Measurements from ENCODE around the gene LHX3.

DNA sequence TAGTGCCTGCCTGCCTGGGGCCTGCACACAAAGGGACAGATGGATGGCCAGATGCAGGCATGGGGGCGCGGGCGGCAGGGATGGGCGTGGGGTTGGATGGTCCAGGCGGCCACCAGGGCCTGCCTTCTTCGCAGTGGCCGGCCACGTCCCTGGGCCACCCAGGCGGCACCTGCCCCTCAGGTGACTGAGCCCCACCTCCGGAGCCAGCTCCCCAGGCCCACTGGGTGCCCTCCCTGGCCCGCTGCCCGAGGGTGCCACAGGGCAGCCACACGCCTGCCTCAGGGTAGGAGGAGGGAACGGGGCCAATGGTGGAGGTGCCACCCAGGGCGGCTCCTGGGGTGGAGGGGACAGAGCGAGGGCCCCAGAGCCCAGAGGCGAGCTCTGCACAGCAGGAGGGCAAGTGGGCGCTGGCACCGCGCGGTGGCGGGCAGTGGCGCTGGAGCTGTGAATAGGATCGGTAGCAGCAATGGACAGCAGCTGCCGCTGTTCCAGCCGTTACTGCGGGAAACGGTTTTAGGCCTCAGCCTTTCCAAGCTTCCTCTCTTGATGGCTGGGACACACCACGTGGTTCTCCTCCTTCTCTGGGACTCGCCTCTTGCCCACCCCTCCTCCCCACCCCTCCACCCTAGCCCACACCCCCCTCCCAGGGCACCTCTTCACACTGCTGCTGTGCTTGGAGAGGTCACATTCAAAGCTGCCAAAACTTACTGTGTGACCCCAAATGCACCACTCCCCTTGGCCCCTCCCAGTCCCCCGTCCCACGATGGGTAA, 19.1 kb downstream of the LHX3 start:
- TF ChIP-seq, protein P1, sequence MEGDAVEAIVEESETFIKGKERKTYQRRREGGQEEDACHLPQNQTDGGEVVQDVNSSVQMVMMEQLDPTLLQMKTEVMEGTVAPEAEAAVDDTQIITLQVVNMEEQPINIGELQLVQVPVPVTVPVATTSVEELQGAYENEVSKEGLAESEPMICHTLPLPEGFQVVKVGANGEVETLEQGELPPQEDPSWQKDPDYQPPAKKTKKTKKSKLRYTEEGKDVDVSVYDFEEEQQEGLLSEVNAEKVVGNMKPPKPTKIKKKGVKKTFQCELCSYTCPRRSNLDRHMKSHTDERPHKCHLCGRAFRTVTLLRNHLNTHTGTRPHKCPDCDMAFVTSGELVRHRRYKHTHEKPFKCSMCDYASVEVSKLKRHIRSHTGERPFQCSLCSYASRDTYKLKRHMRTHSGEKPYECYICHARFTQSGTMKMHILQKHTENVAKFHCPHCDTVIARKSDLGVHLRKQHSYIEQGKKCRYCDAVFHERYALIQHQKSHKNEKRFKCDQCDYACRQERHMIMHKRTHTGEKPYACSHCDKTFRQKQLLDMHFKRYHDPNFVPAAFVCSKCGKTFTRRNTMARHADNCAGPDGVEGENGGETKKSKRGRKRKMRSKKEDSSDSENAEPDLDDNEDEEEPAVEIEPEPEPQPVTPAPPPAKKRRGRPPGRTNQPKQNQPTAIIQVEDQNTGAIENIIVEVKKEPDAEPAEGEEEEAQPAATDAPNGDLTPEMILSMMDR (IDR thresholded peaks at IDR 0.05; ENCODE audit: insufficient read depth, low read depth, low read length) = no peak
- no peak for TF ChIP-seq EZH2 (IDR thresholded peaks at IDR 0.05; ENCODE audit: insufficient read depth, low read length)
